MM.1S (cell line): ENCODE data around the gene PDGFA.

Experiments
- DNase-seq: peaks from one replicate; pipeline ENCODE4 v3.0.0-alpha.2; 2015
- H2AFZ ChIP-seq: fragments of 300-600 bp; sonication (generic); 2 replicates; pipeline ENCODE4 v1.6.0; 2016; ENCODE audit warnings: antibody characterized with exemption, low read length
- H3F3A ChIP-seq: fragments of 300-600 bp; sonication (generic); 2 replicates; pipeline ENCODE4 v1.6.1; 2016; ENCODE audit warnings: mild to moderate bottlenecking, antibody characterized with exemption, low read length, moderate library complexity, mixed read lengths; ENCODE audit not compliant: insufficient read depth
- H3K27ac ChIP-seq: fragments of 300-600 bp; sonication (generic); 2 replicates; pipeline ENCODE4 v1.5.1; 2016; ENCODE audit warnings: mild to moderate bottlenecking, low read length
- H3K27me3 ChIP-seq: fragments of 300-600 bp; sonication (generic); replicated peaks from 2 replicates; pipeline ENCODE4 v1.6.0; 2016; ENCODE audit warnings: low read length; ENCODE audit not compliant: insufficient read depth
- H3K36me3 ChIP-seq: fragments of 300-600 bp; sonication (generic); replicated peaks from 2 replicates; pipeline ENCODE4 v1.6.1; 2016; ENCODE audit warnings: mild to moderate bottlenecking, low read length, mixed read lengths; ENCODE audit not compliant: insufficient read depth
- H3K4me1 ChIP-seq: fragments of 300-600 bp; sonication (generic); 2 replicates; pipeline ENCODE4 v1.6.1; 2016; ENCODE audit warnings: low read length, mixed read lengths
- H3K4me2 ChIP-seq: fragments of 300-600 bp; sonication (generic); 2 replicates; pipeline ENCODE4 v1.6.0; 2016; ENCODE audit warnings: low read depth, low read length
- H3K4me3 ChIP-seq: fragments of 300-600 bp; sonication (generic); 2 replicates; pipeline ENCODE4 v1.5.1; 2016; ENCODE audit warnings: low read length, mixed read lengths
- H3K79me2 ChIP-seq: fragments of 300-600 bp; sonication (generic); 2 replicates; pipeline ENCODE4 v1.6.1; 2016; ENCODE audit warnings: mixed run types, low read length, mixed read lengths
- H3K9ac ChIP-seq: fragments of 300-600 bp; sonication (generic); 2 replicates; pipeline ENCODE4 v1.6.1; 2016; ENCODE audit warnings: low read length, mixed read lengths
- H3K9me2 ChIP-seq: fragments of 300-600 bp; sonication (generic); replicated peaks from 2 replicates; pipeline ENCODE4 v1.6.1; 2016; ENCODE audit warnings: mild to moderate bottlenecking, low read length, mixed read lengths; ENCODE audit not compliant: insufficient read depth
- H3K9me3 ChIP-seq: fragments of 300-600 bp; sonication (generic); replicated peaks from 2 replicates; pipeline ENCODE4 v1.6.1; 2016; ENCODE audit warnings: mild to moderate bottlenecking, low read length, mixed read lengths; ENCODE audit not compliant: insufficient read depth
- H4K20me1 ChIP-seq: fragments of 300-600 bp; sonication (generic); 2 replicates; pipeline ENCODE4 v1.6.1; 2016; ENCODE audit warnings: mild to moderate bottlenecking, low read length, moderate library complexity, mixed read lengths; ENCODE audit not compliant: insufficient read depth
- CTCF ChIP-seq: fragments of 300-600 bp; sonication (generic); IDR thresholded peaks from 2 replicates; pipeline ENCODE4 v1.5.1; 2016; ENCODE audit warnings: antibody characterized with exemption, low read length, mixed read lengths
- EZH2 ChIP-seq: fragments of 300-600 bp; sonication (generic); optimal IDR thresholded peaks from 2 replicates; pipeline ENCODE3; 2017; ENCODE audit warnings: low read depth, mild to moderate bottlenecking, antibody characterized with exemption, low read length, mixed read lengths
- EZH2phosphoT487 ChIP-seq: fragments of 300-600 bp; sonication (generic); IDR thresholded peaks from 2 replicates; pipeline ENCODE4 v1.6.1; 2018; ENCODE audit warnings: antibody characterized with exemption, low read length

The PDGFA gene

DNA sequence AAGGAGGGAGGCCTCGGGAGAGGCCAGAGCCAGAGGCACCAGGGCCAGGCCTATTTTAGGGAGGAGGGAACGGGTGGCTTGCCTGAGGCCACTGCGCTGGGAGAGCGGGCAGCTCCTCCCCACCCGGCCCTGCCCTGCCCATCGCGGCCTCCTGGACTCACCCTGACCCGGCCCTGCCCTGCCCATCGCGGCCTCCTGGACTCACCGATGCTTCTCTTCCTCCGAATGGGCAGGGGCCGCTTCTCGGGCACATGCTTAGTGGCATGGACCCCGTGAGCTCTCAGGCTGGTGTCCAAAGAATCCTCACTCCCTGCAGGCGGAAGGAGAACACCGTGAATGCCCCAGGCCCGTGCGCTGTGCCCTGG, 7.5 kb downstream of the PDGFA start:
- Histone ChIP-seq H4K20me1 (no peaks in the 10 kb centered on the region), H3K4me3 (no peak overlapping the region), H3K27me3 (no peaks in the 10 kb centered on the region), H3K4me1 (no peaks in the 10 kb centered on the region), H3K9ac (no peak overlapping the region), H3K9me2 (no peaks in the 10 kb centered on the region), H3K27ac (no peak overlapping the region), H3K79me2 (no peaks in the 10 kb centered on the region), H3K9me3 (no peaks in the 10 kb centered on the region), H3K36me3 (no peaks in the 10 kb centered on the region), H2AFZ (no peak overlapping the region), H3K4me2 (no peak overlapping the region), H3F3A (no peaks in the 10 kb centered on the region)
- DNase-seq = no peak
- TF ChIP-seq EZH2phosphoT487 = no peak
- no peak for TF ChIP-seq CTCF
- TF ChIP-seq EZH2 = no peak

DNA sequence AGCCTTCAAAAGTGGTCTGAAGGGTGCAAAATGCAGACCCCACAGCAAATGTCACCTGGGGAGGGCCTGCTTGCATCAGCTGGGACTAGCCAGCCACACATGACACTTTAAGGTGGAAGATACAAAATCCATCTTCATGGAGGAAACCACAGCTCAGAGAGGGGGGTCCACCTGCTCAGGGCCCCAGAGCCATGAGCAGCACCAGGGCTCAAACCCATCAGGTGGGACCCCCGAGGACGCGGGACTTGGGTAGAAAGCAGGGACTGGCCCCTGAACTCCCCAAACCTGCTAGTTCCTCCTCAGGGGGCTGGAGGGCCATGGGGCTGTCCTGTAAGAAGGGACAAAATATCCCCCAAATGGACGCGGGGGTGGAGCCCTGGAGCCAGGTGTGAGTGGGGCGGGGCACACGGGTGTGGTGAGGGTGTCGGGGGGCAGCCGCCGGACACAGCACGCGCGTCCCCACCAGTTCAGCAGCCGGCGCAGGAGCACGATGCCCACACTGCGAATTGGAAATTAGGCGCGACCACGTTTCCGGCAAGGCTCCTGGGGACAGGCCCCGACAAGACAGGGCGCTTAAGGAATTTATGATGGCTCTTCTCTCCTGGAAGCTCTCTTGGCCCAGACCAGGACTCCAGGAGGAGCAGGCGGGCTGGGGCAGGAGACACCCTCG, 8.0 kb downstream of the PDGFA start:
- Histone ChIP-seq H3K9me2 (no peaks in the 10 kb centered on the region), H3K9me3 (no peaks in the 10 kb centered on the region), H3K79me2 (no peaks in the 10 kb centered on the region), H3K9ac (no peak overlapping the region), H3K36me3 (no peaks in the 10 kb centered on the region), H3K27me3 (no peaks in the 10 kb centered on the region), H2AFZ (no peak overlapping the region), H3K4me3 (no peak overlapping the region), H3K27ac (no peak overlapping the region), H4K20me1 (no peaks in the 10 kb centered on the region), H3K4me1 (no peaks in the 10 kb centered on the region), H3K4me2 (no peak overlapping the region), H3F3A (no peaks in the 10 kb centered on the region)
- TF ChIP-seq EZH2 (no peak), CTCF (no peak), EZH2phosphoT487 (no peak)
- DNase-seq = no peak

- Histone ChIP-seq H3K9me2 (no peaks in the 10 kb centered on the region), H3K36me3 (no peaks in the 10 kb centered on the region), H3K4me1 (no peaks in the 10 kb centered on the region), H3F3A (no peaks in the 10 kb centered on the region), H3K27me3 (no peaks in the 10 kb centered on the region), H3K9ac (no peak overlapping the region), H3K79me2 (no peaks in the 10 kb centered on the region), H3K9me3 (no peaks in the 10 kb centered on the region), H3K27ac (no peak overlapping the region), H2AFZ (no peak overlapping the region), H3K4me3 (no peak overlapping the region), H3K4me2 (no peak overlapping the region), H4K20me1 (no peaks in the 10 kb centered on the region)
- TF ChIP-seq EZH2 (no peak), CTCF (no peak), EZH2phosphoT487 (no peak)
- no peak for DNase-seq
Observed at GRCh38 chr7:510782-511281, 8.8 kb downstream of the PDGFA start.
